HG03521 (cell line): ENCODE results near the gene ACSS3.
"Not testable (repeated sequence)": the region's sequence is repeated elsewhere in the genome, so short reads cannot be mapped to it uniquely, and the experiment has no call there.

ENCODE experiments used
- ATAC-seq: cut with Tn5 transposase; IDR thresholded peaks from one replicate; pipeline ENCODE4 v1.9.1; 2021; ENCODE audit warnings: mild to moderate bottlenecking, moderate library complexity; ENCODE audit not compliant: unreplicated experiment

ACSS3 gene

DNA sequence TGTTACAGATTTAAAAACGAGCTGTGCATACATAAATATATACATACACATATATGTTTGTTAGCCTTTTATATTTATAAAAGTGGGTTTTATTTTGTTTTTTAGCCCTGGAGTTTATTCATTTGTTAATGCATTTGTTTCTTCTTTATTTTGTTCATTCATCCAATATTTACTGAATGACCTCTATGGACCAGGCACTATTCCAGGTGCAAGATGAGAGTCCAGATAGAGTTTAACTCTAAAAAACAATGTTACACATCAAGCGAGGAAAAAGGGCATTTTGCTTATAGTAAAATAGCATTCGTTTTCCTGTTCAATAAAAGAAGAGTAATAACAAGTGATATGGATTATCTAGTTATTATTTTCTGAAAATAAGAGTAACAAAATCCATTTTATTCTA, 14.2 kb downstream of the ACSS3 start:
- ATAC-seq = no peak

DNA sequence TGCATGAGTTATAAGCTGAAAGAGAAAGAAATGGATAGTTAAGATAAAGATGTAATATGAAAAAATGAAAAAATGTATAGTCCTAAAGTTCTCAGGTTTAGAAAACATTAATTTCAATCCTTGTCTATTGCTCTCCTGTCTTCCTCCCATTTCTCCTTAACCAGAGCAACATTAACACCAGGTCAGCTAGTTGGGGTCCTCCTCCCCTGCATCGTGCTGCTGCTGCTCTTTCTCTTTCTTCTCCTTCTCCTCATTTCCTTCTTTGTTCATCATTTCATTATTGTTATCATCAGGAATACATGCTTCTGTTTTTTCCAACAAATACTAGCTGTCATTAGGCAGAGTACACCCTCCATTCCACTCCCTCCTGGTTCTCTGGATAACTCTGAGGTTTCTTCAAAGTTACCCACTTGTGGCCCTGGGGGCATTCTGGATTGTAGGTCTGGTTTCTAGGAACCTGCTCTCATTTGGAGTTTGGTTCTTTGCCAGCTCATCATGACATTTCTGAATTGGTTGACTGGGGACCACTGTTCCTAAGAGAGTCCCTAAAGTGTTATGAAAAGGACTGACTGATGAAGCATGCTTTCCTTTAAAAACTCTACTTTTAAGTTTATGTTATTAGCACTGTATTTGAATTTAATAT, 17.0 kb downstream of the ACSS3 start:
- no peak for ATAC-seq

DNA sequence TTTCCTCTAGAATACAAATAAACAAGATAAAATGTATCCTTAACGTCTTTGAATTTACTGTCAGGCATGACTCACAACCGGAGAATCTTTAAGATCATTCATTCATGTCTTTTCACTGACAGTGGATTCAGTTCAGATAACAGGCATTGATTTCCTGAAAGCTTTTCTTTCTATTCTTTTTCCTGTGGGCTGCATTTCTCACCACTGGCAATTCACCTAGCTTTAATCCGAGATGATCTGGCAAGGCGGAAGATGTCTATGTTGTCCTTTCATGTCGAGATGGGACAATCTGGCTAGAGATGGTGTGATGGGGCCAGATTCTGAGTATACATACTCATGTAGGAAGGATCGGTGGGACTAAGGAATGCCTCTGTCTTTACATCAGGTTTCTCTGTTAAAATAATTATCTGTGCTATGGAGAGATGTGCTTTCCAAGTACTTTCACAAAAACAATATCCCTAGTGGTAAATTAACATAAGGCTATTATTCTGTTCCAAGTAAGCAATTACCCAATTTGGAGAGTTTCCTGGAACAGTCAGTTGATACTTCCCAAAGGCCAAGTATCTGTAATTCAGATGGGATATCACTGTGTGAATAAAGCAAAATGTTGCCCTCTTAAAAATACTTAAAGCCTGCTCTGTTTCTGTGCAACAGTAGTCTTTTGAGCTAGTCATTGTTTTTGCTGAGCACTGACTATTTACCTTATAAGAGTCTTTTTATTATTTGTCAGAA, 17.8 kb downstream of the ACSS3 start:
- ATAC-seq = no peak

DNA sequence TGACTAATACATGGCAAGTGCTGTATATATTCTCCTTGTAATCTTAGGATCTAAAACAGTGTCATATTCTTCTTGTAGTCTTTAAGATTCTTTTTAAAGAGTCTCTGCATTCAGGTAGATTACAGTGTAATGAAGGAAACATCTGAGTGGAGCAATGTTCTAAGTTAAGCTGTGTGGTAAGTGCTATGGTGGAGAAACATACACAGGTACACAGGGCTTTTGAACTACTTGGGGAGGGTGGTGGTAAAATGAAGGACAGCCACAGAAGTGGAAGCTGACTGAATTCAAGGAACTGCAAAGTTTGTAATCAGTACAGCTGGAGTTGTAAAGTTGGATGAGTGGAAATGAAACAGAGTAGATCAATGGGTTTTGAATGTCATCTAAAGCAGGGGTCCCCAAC, 27.8 kb downstream of the ACSS3 start:
- no peak for ATAC-seq

DNA sequence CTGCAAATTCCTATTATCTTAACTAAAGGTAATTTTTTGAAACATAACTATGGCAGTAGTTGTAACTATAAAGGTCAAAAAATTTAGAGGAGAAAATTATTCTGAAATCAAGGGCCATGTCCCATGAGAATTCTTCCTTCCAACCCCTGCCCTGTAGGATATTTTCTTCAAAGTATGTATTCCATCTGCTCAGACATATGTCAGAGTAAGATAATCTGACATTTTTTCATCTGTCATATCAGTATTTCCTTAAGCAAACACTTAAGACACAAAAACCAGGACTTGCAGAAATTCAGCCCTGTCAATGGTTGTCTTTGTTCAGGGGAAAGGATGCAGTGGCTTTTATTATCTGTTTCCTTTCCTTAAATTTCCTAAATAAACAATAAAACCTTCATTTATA, 36.3 kb downstream of the ACSS3 start:
- no peak for ATAC-seq

DNA sequence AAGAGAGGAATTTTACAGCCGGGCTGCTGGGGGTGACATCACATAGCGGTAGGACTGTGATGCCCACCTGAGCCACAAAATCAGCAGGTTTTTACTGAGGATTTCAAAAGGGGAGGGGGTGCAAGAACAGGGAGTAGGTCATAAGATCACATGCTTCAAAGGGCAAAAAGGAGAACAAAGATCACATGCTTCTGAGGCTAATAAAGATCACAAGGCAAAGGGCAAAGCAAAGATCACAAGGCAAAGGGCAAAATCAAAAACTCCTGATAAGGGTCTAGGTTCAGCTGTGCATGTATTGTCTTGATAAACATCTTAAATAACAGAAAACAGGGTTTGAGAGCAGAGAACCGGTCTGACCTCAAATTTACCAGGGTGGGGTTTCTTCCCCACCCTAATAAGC, 41.2 kb downstream of the ACSS3 start:
- not testable (repeated sequence) for ATAC-seq

DNA sequence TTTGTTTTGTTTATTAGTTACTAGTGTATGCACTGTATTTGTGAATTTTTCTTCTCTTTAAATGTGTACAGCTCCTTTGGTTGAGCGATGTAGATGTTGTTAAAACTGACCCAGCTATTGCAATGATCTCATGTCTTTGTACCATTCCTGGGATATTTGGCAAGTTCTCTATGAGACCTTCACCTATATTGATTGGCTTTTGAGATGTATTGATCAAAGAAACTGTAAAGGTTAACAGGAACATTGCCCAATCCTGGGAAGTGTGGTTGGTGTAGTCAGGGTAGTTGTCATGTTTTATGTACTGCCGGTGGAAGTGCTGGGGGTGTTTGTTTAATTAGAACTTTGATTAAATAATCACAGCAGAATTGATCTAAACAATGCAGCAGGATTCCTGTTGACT, 43.1 kb downstream of the ACSS3 start:
- ATAC-seq = no peak

DNA sequence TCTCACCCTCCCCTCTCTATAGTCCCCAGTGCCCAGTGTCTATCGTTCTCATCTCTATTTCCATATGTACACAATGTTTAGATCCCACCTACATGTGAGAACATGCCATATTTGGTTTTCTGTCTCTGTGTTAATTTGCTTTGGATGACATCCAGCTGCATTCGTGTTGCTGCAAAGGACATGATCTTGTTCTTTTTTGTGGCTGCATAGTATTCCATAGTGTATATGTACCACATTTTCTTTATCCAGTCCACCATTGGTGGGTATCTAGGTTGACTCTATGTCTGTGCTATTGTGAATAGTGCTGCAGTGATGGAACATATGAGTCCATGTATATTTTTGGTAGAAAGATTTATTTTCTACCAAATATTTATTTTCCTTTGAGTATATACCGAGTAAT, 45.7 kb downstream of the ACSS3 start:
- no peak for ATAC-seq

DNA sequence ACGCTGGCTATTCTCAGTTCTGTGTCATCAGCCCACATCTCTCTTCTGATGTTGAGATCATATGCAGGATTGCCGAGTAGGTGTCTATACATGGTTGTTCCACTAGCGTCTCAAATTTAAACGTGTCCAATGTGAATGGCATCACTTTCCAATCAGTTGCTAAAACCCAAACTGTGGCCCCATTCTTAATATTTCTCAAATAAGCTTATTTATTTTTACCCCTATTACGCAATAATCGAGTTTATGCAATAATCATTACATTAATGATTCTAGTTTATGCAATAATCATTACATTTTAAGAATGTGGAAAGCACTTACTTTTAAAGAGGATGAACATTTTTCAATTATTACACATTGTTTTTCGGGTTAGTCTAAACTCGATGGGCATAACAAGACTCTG, 47.8 kb downstream of the ACSS3 start:
- no peak for ATAC-seq

DNA sequence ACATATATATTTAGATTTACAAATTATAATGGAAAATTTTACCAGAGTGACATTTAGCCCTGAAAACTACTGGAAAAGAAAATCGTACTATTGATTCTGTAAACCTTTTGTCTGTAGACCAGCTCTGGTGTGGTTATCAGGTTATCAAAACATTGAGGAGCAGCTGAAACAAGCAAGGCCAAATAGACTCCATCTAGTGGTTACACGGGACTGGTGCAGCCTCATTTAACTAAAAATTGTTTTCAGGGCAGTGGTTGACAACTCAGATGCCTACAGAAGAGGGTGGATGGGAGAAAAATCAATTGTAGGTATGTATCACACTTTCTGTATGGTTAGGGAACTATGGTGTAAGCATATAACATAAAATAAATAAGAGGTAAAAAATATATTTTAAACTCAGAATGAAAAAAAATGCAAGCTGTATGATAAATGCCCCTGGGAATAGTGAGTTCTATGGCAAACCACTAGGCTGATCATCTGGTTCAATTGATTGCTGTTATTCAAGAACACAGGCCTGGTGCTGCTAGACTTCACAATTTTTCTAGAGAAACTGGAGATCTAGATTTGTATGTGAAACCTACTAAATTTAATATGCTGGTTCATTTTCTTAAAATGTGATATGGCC, 51.2 kb downstream of the ACSS3 start:
- peak; percentile 96 for ATAC-seq

DNA sequence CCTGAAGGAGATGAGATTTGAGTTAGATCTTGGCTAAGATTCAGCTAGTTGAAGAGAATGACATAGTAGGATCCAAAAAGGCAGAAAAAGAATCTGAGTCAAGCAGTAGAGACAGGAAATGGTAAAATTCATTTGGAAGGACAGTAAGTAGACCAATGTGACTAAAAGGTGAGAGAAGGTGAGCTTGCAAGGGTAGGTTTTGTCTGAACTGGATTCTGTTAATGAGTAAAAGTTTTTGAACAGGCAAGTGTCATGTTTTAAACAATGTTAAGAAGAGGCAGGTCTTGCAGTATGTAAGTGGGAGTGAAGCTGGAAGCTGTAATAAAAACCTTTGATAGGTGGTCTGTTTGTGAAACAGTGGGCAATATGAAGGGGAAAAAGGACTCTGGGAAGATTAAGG, 58.6 kb downstream of the ACSS3 start:
- ATAC-seq = no peak

DNA sequence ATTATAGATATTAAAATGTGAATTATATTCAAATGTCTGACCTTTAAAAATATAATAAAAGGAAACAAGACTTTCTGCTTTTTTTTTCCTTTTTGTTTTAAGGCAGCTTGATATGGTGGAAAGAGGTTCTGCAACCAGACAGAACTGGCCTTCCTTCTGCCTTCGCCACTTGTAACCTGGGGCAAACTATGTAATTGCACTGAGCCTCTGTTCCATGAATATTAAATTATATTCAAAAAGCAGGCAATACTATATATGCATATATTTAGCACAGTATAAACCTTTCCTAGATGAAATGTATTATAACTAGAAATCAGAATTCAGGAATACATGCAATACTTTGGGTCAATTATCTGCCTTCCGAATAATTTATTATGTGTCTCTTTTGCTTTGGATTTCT, 59.9 kb downstream of the ACSS3 start:
- ATAC-seq = no peak

DNA sequence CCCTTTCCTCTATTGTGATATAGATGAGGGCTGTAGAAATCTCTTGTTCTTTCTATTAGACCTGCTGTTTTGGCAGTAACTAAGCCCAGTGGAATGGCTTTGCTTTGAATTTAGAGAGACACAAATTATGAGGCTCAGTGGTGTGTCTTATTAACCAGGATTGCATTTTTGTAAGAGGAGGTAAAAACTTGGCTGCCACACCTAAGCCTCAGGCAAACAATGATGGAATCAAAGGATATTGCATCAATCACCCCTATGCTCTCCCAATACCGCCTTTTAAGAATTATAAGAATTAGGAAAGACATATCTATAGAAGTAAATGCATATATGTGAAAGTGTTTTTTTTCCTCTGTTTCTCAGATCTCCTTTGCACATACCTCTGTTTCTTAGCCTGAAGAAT, 63.3 kb downstream of the ACSS3 start:
- no peak for ATAC-seq

DNA sequence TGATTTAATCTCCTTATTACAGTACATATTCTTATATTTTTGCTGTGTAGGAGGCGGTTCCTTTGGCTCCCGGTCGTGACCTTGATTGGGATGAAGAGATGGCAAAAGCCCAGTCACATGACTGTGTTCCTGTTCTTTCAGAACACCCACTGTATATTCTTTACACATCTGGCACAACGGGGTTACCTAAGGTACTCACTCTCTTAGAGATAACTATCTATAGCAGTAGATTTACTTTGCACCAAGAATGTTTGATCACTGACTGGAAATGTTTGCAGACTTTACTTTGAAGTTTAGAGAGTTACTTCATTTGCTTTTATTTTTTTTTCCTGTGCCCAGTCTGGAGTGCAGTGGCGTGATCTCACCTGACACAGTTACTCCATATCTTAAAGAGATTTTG, 65.2 kb downstream of the ACSS3 start:
- no peak for ATAC-seq

DNA sequence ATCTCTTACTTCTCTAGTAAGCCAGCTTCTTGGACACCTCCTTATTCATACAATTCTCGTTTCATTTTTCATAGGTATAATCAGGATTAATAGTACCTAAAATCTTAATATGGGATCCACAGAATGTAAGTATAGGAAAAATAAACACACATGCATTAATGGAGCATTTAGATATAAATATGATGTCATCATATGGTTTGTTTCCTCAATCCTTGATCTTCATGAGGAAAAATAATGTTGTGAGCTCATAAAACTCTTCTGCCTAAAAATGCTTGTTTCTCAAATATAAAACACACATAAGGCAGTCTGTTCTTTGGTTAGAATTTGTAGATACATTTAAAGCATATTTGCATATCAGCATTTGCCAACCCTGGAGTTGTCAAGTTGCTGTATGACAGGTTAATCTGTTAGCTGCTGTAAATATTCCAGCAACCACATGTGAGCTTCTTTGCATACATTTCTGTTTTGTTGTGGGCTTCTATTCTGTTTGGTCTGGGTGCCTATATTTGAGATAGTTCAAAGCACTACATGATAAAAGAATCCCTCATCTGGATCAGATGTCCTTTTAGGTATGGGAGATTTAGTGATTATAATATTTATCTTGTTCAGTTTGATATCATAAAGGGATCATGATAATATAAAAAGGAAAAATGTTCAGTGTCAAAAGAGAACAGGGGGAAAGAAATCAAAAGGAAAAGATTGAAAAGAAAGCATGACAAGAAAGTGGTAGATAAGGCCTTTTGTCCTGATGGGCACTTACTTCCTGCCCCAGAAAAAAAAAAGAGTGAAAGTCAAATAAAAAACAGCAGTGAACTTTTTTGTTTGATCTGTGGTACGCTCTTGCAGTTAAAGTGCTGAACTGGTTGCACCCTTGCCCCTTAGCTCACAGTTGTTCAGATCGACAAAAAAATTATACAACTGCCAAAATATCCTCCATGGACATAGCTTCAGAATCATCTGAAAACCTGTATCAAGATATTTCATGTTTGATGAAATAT, 68.6 kb downstream of the ACSS3 start:
- no peak for ATAC-seq

DNA sequence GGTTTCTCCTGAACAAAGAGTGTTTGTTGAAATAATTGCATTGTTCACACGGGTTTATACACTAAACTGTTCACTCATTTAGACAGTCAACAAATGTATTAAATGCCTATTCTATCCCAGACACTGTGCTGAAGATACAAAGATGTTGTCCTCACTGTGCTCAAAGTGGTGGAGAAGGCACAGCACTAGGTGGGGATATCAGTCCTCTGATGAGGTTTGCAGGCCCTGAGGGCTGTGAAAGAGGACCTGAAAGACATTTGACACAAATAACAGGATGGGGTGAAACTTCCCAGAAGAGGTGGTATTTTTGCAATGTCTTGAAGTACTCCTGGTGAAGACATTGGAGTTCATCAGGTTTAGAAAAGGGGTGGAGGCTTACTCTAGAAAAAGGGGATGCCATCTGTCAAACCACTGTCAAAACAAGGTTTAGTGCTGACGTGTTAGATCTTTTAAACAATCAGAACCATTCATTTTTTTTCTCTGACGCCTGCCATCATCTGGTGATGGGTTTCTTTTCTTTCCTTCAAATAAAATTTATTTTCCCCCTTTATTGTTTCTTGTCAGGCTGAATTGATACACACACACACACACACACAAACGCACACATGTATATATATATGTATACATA, 69.5 kb downstream of the ACSS3 start:
- no peak for ATAC-seq

DNA sequence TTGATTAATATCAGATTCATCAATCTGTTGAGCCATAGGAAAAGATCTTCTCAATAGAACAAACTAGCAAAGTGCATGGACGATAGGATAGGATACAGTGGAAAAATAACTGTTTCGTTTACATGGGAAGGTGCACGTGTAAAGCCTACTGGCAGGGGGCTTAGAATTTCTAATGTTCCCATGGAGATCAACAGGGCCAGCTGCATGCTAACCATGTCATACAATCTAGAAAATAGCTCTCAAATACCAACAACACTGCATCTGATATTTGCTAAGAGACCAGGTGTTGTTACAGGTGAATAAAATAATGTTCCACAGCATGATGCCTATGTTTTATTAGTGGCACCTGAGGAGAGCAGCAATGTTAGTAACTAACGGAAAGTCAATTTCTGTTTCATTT, 72.5 kb downstream of the ACSS3 start:
- ATAC-seq = no peak

DNA sequence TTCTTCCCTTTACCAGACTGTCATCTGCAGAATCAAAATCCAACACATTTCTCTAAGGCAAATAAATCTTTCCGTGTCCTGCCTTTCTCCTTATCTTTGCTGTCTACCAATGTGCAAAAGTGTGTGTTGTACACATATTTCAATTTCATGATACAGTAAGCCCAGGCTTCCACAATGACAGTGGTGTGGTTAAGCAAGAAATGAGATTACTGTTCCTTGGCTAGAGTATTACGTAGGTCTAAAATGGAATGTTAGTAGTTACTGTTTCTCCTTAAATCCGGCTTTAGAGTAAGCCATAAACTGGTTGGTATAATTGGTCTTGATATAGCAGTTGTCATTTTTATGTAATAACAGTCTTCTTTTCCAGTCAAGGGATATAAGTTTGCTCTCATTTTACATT, 82.0 kb downstream of the ACSS3 start:
- no peak for ATAC-seq

DNA sequence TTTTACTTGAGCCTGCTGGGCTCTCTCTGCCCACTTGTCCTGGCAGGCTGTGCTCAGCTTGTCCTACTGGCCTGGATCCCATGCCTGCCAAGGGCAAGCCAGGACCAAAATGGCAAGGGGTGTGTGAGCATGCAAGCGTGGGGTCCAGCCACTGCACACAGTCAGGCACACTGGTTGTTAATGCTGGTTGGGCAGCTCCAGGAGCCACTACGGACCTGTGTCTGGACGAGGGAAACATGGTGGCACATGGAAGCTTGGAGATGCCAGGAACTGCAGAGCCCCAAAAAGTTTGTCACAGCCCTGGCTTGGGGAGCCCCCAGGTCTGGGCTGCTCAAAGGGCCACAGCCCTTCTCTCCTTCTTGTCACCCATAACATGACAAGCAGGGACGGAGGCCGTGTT, 83.8 kb downstream of the ACSS3 start:
- no peak for ATAC-seq

DNA sequence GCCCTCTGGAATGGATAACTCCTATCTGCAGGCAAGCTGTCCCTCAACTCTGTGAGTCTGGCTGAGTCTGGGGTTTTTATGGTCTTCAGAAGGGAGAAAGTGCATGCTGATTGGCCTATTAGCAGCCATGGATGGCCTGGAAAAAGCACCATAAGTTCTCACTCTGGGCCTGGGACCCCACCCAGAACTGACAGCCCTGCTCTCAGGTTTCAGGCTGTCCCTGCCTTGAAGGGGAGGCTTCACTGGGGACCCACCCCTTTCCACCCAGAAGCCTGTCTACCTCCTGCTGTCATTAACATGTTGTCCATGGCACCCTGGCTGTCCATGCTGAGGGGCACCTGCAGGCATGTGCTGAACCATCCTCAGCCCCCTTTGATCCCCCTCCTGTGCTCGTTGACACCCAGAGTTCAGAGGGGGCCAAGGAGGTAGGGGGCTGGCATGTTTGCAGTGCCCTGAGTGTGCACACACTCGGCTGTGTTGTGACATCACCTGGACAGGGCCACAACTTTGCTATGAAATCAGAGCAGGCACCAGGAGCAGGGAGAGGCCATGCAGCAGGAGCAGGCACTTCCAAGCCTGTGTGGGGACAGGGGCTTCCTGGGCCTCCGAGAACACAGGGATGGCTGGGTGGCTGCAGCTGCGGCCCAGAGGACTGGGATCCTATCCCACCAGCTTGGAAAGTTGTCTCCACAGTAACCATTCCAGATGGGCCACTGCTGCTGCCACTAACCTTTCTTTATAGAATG, 84.7 kb downstream of the ACSS3 start:
- no peak for ATAC-seq
